CD4-positive, alpha-beta T cell treated with Interleukin-4 for 1 hour (primary cell): Measurements from ENCODE around the gene CDH16.
"Not testable (repeated sequence)": the region's sequence is repeated elsewhere in the genome, so short reads cannot be mapped to it uniquely, and the experiment has no call there.

Source experiments
- DNase-seq, 2 donors: peaks; one replicate each; pipeline ENCODE4 v3.0.0-alpha.2; 2020 to 2022

The CDH16 gene

GRCh38 chr16:66918803-66919568 lies at the start of gene CDH16:
Gene CDH16 (minus strand): TSS chr16:66918885. CDS start chr16:66918065, 820 bp downstream.
- no peak for DNase-seq

GRCh38 chr16:66964049-66964448 lies 45.4 kb upstream of the CDH16 start:
- no peak for DNase-seq

DNA sequence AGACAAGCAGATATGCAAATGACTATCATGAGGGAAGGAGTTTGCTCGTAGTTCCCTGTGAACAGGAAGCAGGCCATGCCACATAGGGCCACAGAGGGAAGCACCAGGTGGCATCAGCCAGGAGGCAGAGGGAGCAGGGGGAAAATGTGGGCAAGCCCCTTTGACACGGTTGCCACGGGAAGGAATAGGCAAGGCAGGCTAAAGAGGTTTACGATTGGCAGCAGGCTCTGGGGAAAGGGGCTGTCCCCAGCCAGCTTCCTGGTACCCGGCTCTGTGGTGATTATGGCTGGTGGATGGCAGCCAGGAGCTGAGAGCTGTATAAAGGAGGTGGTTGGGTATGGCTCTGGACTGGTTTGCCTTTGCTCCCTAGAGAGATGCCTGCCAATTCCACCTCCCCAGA lies 43.2 kb upstream of the CDH16 start:
- DNase-seq = no peak

DNA sequence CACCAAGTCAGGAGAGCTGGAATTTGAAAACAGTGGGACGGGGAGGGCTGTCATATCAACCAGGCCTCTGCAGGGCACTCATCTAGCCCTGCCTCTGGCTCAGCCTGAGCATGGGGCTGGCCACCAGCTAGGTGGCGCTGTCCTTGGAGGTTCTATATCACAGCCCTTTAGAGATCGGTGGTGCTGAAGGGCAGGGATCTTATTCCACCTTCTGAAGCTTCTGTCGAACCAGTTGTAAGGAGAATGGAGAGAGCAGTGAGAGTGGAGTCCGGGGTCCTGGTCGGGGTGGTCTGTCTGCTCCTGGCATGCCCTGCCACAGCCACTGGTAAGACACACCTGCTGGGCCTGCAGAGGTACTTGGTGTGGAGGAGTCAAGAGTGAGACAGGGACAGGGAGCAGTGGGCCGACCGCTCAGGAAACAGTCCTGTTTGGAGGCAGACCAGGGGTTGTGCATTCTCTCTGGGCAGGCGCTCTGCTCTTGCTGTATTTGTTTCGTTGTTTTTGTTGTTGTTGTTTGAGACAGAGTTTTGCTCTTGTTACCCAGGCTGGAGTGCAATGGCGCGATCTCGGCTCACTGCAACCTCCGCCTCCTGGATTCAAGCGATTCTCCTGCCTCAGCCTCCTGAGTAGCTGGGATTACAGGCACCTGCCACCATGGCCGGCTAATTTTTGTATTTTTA lies 42.5 kb upstream of the CDH16 start, which contains the start of gene CES3:
TSS of gene CES3 (plus strand) at position 202 of the 680 bp plus-strand sequence. CDS start at position 244, 42 bp downstream.
- peak; percentile 49 to 56 for DNase-seq

GRCh38 chr16:66960270-66960669 lies 41.6 kb upstream of the CDH16 start:
- DNase-seq = no peak

DNA sequence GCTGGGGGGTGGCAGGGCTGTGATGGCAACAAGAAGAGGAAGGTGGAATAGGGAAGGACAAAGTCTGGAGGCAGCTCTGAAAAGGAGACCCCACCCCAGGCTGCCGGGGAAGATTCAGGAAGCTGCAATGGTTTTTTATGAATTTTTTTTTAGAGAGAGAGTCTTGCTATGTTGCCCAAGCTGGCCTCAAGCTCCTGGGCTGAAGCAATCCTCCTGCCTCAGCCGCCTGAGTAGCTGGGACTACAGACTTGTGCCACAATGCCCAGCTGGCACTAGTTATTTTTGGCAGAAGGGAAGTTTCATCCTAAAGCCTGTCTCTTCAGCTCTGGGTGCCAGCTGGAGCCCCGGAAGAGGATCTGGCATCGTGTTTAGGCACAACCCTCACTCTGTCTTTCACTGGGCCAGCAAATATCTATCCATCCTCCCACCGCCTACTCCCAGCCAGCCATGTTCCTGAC lies 41.0 kb upstream of the CDH16 start:
- peak in 1 of 2 donors; percentile 17 for DNase-seq

- DNase-seq = no peak
Observed at GRCh38 chr16:66958857-66959703, 40.4 kb upstream of the CDH16 start.

GRCh38 chr16:66956154-66956457 lies 37.4 kb upstream of the CDH16 start:
- not testable (repeated sequence) for DNase-seq

DNA sequence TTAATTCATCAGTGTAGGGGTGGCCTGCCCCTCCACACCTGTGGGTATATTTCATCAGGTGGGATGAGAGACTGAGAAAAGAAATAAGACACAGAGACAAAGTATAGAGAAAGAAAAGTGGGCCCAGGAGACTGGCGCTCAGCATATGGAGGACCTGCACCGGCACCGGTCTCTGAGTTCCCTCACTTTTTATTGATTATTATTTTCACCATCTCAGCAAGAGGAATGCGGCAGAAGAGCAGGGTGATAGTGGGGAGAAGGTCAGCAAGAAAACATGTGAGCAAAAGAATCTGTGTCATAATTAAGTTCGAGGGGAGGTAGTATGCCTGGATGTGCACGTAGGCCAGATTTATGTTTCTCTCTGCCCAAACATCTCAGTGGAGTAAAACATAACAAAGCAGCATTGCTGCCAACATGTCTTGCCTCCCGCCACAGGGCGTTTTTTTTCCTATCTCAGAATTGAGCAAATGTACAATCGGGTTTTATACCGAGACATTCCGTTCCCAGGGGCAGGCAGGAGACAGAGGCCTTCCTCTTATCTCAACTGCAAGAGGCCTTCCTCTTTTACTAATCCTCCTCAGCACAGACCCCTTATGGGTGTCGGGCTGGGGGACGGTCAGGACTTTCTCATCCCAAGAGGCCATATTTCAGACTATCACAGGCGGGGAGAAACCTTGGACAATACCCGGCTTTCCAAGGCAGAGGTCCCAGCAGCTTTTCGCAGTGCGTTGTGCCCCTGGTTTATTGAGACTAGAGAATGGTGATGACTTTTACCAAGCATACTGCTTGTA lies 36.9 kb upstream of the CDH16 start:
- DNase-seq = not testable (repeated sequence)

- DNase-seq = peak; percentile 72 to 77
Observed at GRCh38 chr16:66954097-66954659, 35.5 kb upstream of the CDH16 start.

DNA sequence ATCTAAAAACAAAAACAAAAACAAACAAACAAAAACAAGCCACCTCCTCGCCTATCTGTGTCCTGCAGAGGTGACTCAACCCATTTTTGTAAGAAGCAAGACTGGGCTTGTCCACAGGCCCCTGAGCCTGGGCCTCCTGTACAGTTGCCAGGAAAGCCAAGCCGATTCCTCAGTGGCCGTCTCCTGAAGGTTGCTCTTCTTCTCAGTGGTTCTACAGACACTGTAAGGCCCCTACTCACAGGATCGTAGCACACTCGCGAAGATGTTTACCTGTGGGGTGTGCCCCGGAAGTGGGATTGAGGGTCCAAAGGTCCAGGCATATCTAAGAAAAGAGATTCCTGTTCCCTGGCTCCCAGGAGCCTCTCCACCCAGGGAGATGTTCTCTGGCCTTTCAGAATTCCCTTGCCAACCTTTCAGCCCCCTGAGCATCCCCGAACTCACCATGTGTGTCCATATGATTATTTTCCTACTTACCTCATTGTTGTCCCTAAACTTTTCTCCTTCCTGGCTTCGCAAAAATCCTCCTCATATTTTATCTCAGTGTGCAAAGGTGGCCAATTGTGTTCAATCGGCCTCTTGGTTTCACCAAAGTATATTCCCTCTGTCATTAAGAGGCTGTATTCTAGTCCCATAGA lies 34.9 kb upstream of the CDH16 start:
- no peak for DNase-seq

- DNase-seq = no peak
Observed at GRCh38 chr16:66952430-66953110, 33.9 kb upstream of the CDH16 start.

DNA sequence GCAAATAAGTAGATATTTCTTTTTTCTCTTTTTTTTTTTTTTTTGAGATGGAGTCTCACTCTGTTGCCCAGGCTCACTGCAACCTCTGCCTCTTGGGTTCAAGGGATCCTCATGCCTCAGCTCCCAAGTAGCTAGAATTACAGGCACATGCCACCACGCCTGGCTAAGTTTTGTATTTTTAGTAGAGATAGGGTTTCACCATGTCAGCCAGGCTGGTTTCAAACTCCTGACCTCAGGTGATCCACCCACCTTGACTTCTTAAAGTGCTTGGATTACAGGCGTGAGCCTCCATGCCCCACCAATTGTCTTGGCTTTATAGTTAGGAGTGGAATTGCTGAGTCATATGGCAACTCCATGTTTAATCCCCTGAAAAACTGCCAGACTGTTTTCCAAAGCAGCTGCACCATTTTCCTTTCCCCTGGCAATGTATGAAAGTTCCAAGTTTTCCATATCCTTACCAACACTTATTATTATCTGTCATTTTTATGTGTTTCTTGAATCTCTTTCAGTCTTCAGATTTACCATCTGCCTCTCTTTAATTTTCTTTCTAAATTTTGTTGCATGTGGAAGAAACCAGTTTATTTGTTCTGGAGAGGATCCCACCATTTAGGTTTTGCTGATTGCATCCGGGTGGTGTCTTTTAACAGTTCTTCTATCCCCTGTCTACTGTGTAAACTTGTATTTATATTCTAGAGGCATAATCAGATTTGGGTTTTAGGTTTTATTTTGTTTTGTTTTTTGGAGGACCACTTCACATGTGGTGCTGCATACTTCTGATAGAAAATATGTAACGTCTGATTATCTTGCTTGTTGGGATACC lies 32.5 kb upstream of the CDH16 start:
- no peak for DNase-seq

DNA sequence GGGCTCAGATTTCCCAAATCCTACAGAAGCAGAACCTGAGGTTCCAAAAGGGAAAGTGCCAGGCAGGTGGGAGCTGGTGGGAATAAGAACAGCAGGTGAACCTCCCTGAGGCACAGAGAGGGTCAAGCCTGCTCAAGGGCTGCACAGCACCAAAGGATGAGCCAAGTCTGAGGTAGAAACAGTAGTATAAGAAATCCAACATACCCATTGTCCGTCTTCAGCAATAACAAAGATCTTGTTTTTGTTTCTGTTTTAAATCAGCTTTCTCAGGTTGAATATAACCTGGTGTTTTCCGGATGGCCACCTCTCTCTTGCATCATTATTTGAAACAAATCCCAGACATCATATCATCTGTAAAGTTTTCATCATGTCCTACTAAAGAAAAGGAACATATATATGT lies 31.8 kb upstream of the CDH16 start:
- no peak for DNase-seq

- DNase-seq = no peak
Observed at GRCh38 chr16:66949472-66949871, 30.8 kb upstream of the CDH16 start.

DNA sequence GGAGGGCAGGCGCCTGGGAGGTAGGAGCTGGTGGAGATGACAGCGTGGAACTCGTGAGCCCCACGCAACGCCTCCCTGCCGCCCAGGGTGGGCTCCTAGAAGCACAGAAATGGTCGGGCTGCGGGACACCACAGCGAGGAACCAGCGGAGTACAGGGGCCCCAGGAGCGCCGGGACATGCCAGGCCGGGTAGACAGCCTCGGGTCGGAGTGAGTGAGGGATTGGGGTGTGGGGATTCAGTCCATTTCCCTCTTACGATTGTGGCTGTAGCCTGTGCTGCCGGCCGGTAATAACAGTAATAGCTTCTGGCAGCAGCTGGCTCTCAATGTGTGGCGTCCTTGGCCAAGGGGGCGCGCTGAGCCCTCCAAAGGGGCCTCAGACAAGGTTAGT lies 30.1 kb upstream of the CDH16 start:
- no peak for DNase-seq

GRCh38 chr16:66948134-66948836 lies 29.6 kb upstream of the CDH16 start:
- DNase-seq = no peak

DNA sequence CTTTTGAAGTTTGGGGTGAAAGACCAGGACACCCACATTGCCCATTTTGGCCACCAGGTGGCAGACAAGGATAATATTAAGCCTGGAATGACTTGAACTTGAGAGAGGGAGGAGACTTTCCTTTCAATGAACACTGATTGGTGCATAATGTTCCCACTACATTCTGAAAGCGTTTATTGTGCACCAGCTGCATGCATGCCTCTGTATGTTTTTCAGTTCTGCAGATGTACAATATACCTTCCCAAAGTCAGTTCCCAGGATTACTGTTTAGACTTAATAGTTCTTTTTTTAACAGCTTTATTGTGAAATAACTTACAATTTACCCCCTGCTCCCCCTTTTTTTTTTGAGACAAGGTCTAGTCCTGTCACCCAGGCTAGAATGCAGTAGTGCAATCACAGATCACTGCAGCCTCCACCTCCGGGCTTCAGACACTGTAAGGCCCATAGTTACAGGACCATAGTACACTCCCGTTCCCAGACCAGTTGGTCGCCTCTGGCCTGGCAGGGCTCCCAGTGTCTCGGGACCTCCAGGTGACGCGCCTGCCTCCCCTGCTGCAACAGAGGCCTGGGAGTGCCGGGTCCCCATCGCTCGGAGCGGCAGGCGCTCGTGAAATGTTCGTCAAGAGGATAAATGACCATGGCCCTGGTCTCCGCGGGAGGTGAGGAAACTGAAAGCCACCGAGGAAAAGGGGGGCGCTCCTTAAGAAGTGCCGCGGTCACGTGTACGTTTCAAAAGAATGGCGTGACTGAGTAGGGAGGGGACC lies 28.8 kb upstream of the CDH16 start:
- DNase-seq = peak; percentile 84 to 88

GRCh38 chr16:66946974-66947301 lies 28.3 kb upstream of the CDH16 start:
- no peak for DNase-seq
